ENCODE measurements around the gene ENTPD5. TPM values are rescaled to one million over a fixed set of nuclear protein-coding genes. Genes with fewer than 3 reads are reported as not detected.
"Not testable (repeated sequence)": the region's sequence is repeated elsewhere in the genome, so short reads cannot be mapped to it uniquely, and the experiment has no call there.

ENTPD5 gene
- total and polyA plus RNA-seq, 7 donors: 4.6 to 11.5 (median 8.9) TPM

DNA sequence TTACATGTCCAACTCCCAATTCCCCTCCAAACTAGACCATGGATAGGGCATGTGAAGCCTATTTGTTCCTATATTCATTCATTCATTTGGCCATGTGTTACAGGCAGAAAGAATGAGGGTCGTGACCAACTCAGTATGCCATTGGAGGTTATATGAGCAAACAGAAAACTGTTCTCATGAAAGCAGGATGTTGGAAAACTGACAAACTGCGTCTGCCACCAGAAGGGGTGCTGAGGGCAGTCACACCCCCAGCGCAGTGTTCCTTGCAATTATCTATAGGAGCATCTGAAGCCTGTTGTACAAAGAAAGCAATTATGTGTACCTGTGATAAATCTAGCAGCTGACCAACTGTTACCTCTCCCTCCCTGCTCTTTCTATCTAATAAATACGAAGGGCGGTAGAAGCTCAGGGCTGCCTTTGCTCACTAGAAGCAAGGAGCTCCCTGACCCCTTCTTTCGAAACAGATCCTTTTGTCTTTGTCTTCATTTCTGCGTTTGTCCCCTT lies 21.1 kb downstream of the ENTPD5 start:
- ATAC-seq: no peak
- no peak for DNase-seq
- H3K9me3 ChIP-seq: no peaks in the 10 kb centered on the region
- H3K27ac ChIP-seq: no peak overlapping the region
- WGBS, 3 donors: 78 to 91% (median 87%) methylated on average over 7 of the region's 7 CpGs
- peaks cover 0 to 42% of the 10 kb centered on the region in 2 donors for H3K36me3 ChIP-seq (ENCODE audit: insufficient read depth in 1 of 2, low read depth in 1 of 2)
- intact Hi-C loops (cut with DNase I): no loop called here
- TF ChIP-seq CTCF (IDR thresholded peaks at IDR 0.05): no peak
- H3K27me3 ChIP-seq (ENCODE audit: insufficient read depth in 3 of 3, low read length in 2 of 3): no peaks in the 10 kb centered on the region
- H3K4me3 ChIP-seq: no peak overlapping the region
- H3K4me1 ChIP-seq: no peaks in the 10 kb centered on the region

DNA sequence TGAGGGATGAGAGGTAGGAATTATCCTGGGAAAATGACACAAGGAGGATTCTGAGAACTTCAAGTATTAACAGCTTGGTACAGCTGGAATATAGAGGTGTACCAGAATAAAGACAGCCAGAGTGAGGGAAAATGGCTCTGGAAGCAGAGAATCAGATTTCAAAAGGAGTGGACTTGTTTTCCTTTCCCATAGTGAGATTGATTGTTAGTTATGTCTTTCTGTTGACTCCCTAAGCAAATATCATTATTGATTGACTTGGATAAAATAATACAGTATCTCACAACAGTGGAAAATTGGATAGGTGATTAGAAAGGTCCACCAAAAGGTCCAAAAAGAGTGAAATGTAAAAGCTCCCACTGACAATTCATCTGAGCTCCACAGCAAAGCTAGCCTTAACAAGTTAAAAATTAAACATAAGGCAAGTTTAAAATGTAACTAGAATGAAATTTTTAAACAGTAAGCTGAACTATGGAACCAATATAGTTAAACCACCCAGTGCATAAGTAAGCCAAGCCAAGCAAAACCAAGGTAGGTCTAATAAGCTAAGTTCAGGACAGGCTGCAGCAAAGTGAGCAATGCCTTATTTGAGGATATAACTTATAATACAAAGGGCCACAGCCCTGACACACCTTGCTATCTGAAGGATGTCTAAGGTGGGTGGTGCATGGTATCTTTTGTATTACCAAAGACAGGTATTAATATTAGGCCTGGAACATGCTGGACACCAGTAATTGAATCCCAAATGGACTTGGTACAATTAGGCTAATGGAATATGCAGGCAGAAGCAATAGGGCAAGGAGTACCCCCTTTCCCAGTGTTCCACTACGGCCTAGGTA lies 21.8 kb downstream of the ENTPD5 start:
- no peak overlapping the region for H3K4me3 ChIP-seq
- no peak for DNase-seq
- intact Hi-C loops (cut with DNase I): no loop called here
- H3K27me3 ChIP-seq (ENCODE audit: insufficient read depth in 3 of 3, low read length in 2 of 3): no peaks in the 10 kb centered on the region
- H3K9me3 ChIP-seq: no peaks in the 10 kb centered on the region
- peaks cover 0 to 41% of the 10 kb centered on the region in 2 donors for H3K36me3 ChIP-seq (ENCODE audit: insufficient read depth in 1 of 2, low read depth in 1 of 2)
- no peak for ATAC-seq
- no peaks in the 10 kb centered on the region for H3K4me1 ChIP-seq
- no peak overlapping the region for H3K27ac ChIP-seq
- WGBS, 3 donors: 78 to 92% (median 83%) methylated on average over 1 of the region's 1 CpG
- no peak for TF ChIP-seq CTCF (IDR thresholded peaks at IDR 0.05)

DNA sequence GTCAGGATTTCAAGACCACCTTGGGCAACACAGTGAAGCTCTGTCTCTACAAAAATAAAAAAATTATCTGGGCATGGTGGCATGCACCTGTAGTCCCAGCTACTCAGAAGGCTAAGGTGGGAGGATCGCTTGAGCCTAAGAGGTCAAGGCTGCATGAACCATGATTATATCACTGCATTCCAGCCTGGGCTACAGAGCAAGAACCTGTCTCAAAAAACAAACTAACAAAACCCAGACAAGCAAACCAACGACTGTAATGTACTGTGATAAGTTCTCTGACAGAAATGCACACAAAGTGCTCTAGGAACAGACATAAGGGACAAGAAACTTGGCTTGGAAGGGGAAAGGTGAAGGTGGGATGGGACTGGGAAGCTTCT lies 22.4 kb downstream of the ENTPD5 start:
- Histone ChIP-seq H3K27me3 (ENCODE audit: insufficient read depth in 3 of 3, low read length in 2 of 3) (no peaks in the 10 kb centered on the region), H3K27ac (no peak overlapping the region), H3K4me3 (no peak overlapping the region), H3K36me3 (ENCODE audit: insufficient read depth in 1 of 2, low read depth in 1 of 2) (peaks cover 0 to 36% of the 10 kb centered on the region in 2 donors), H3K9me3 (no peaks in the 10 kb centered on the region), H3K4me1 (no peaks in the 10 kb centered on the region)
- no peak for TF ChIP-seq CTCF (IDR thresholded peaks at IDR 0.05)
- ATAC-seq: no peak
- intact Hi-C loops (cut with DNase I): no loop called here
- WGBS, 3 donors: 69 to 91% (median 80%) methylated on average over 2 of the region's 2 CpGs
- no peak for DNase-seq

DNA sequence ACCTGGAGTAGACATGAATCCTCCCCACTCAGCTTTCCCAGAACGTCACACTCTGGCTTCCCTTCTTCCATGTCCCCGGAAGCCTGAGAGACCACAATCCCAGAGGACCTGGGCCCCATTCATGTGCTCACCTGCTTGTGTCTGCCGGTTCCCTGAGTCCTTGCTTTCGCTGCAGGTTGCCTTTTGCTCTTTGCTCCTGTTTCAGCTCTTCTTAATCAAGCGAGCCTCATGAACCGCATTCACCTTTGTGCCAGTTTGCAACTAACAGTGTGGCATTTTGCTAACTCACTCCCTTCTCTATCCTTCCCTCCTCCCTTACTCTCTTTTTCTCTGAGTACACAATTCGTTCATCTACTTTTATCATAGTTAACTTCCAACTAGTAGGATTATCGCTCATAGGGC lies 23.1 kb downstream of the ENTPD5 start:
- intact Hi-C loops (cut with DNase I): no loop called here
- Histone ChIP-seq H3K4me3 (no peak overlapping the region), H3K27me3 (ENCODE audit: insufficient read depth in 3 of 3, low read length in 2 of 3) (no peaks in the 10 kb centered on the region), H3K4me1 (no peaks in the 10 kb centered on the region), H3K27ac (no peak overlapping the region), H3K9me3 (no peaks in the 10 kb centered on the region), H3K36me3 (ENCODE audit: insufficient read depth in 1 of 2, low read depth in 1 of 2) (peaks cover 0 to 40% of the 10 kb centered on the region in 2 donors)
- ATAC-seq (no peak), DNase-seq (no peak)
- 92 to 93% (median 93%) methylated on average over 8 of the region's 8 CpGs for WGBS, 3 donors
- TF ChIP-seq CTCF (IDR thresholded peaks at IDR 0.05): no peak

DNA sequence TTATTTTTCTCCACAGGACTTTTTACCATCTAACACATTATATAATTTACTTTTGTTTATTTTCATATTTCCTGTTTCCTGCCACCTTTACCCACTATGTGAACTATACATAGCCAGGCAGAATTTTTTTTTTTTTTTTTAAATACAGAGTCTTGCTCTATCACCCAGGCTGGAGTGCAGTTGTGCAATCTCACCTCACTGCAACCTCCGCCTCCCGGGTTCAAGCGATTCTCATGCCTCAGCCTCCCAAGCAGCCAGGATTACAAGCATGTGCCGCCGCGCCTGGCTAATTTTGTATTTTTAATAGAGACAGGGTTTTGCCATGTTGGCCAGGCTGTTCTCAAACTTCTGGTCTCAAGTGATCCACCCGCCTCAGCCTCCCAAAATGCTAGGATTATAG lies 24.2 kb downstream of the ENTPD5 start:
- H3K9me3 ChIP-seq; H3K4me1 ChIP-seq; intact Hi-C loops (cut with DNase I); H3K27me3 ChIP-seq (ENCODE audit: insufficient read depth in 3 of 3, low read length in 2 of 3); ATAC-seq; H3K4me3 ChIP-seq; DNase-seq; H3K27ac ChIP-seq: not testable (repeated sequence)
- 95 to 97% (median 97%) methylated on average over 7 of the region's 7 CpGs for WGBS, 3 donors
- peaks cover 0 to 44% of the 10 kb centered on the region in 2 donors for H3K36me3 ChIP-seq (ENCODE audit: insufficient read depth in 1 of 2, low read depth in 1 of 2)

All from psoas muscle (tissue), 8 donors.